NCI-H345 treated with DMSO at 0.1 percent for 48 hours (cell line): ENCODE measurements around the gene TLE4.
A peak's percentile ranks its signal among the peaks of the same experiment; 100 is the strongest.
"Not testable (repeated sequence)": the region's sequence is repeated elsewhere in the genome, so short reads cannot be mapped to it uniquely, and the experiment has no call there.

Experiments used
- DNase-seq: peaks from one replicate; lab custom pipeline; 2025; ENCODE audit not compliant: unreplicated experiment; lab: John Stamatoyannopoulos, UW

TLE4 gene

DNA sequence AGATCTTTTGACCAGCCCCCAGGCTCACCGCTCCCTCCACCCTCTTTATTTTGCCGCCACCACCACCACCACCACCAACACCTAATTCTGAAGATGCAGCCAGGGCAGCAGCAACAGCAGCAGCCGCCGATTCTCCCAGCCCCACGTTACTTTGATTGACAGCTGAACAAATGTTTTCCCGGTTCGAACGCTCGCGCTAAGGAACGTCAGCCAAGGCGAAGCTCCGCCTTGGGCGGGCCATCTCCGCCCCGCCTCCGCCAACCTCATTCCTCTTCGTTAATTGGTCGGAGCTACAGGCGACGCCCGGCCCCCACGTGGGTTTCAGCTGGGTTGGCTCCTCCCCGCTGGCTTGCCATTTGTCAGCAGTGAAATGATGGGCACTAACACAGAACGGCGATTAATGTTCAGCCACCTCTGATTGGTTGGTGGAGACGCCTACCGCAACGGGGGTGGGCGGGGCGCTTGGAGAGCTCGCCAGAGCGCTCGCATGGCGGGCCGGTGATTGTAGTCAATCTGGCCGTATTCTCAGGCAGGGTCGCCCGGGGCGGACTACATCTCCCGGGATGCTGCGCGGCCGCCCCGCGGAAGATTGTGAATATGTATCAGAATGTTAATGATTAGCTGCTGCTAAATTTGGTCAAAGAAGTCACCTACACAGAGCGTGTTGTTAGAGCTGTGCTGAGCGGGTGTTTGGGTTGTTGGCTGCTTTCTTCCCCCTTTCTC lies at the start of gene TLE4:
TSS of gene TLE4 (plus strand) at position 657 of the 723 bp plus-strand sequence. CDS start 826 bp downstream, outside the sequence.
- DNase-seq, result peak; percentile 99

DNA sequence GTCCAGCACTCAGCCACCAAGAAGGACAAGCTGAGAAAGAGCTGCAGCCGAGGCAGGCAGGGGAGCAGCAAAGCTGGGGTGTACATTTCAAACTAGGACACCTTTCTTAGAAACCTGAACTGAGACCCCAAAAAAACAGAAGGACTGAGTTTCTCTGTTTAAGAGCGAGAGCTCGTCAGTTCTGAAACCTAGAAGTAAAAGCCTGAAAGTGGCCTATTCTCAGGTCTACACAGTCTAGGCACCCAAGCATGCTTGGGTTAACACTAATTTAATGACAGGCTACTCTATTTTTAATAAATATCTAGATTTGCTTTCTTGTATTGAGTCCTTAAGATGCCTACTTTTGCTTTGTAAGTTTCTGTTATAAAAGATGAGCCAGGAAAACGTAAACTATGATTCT lies 49.0 kb upstream of the TLE4 start:
- no peak for DNase-seq

DNA sequence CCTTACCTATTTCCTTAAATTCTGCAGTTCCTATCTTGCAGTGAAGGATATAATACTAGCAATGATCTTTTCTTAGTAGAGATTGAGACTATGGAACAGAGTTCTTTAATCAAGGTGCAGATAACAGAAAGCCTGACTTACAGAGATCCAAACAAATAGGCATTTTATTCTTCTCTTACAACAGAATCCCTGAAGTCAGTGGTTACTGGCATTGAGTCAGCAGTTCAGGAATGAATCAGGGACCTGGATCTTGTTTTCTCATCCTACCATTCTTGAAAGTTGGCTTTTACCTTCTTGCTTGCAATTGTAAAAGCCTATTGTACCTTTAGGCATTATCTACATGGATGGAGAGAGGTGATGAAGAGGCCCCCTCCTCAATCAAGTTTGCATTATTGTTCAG lies 47.5 kb upstream of the TLE4 start:
- no peak for DNase-seq

DNA sequence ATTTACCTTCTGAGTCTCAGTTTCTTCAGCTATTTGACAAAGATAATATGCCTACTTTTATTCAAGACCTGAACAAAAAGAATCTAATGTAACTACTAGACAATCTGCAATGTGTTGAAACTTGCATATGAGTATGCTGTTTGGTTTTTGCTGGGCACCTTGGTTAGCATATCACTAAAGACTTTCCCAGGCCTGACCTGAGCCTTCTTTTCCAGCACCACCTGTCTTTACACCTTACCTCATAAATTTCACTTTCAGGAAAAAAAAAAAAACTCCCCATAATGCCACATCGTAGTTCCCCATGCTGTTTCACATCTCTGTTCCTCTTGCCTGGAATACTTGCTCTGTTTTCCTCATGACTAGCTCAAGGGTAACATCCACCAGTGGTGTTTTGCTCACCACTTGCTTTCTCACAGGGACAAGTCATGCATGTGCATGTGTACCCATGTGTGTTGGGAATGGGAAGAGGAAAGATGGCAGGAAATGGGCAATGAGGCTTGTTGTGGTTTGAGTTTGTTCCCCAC lies 45.6 kb upstream of the TLE4 start:
- DNase-seq, result no peak

DNA sequence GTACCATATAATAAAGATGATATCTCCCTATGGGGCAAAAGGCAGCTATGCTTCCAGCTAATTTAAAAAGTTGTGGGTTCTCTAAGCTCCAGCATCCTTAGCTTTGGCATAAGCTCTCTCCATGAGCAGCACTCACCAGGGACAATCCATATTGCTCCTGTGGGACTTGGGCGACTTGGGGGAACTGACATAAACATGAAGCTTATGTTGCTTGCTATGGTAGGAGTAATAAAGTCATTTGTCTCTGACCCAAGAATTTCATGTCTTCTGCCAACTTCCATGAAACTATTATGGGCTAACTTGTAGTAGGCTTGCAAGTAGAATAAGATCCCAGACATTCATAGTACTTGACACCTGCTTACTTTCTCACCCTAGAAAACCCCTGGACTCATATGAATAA lies 36.2 kb upstream of the TLE4 start:
- no peak for DNase-seq

DNA sequence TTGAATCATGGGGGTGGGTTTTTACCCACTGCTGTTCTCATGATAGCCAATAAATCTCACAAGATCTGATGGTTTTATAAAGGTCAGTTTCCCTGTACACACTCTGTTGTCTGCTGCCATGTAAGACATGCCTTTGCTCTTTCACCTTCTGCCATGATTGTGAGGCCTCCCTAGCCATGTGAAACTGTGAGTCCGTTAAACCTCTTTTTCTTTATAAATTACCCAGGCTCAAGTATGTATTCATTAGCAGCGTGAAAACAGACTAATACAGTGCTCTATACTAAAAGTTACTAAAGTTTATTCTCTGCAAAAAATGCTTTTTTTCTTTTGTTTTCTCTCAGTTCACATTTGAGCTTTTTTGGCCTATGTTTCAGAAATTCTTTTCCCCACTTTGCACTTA lies 33.9 kb upstream of the TLE4 start:
- no peak for DNase-seq

DNA sequence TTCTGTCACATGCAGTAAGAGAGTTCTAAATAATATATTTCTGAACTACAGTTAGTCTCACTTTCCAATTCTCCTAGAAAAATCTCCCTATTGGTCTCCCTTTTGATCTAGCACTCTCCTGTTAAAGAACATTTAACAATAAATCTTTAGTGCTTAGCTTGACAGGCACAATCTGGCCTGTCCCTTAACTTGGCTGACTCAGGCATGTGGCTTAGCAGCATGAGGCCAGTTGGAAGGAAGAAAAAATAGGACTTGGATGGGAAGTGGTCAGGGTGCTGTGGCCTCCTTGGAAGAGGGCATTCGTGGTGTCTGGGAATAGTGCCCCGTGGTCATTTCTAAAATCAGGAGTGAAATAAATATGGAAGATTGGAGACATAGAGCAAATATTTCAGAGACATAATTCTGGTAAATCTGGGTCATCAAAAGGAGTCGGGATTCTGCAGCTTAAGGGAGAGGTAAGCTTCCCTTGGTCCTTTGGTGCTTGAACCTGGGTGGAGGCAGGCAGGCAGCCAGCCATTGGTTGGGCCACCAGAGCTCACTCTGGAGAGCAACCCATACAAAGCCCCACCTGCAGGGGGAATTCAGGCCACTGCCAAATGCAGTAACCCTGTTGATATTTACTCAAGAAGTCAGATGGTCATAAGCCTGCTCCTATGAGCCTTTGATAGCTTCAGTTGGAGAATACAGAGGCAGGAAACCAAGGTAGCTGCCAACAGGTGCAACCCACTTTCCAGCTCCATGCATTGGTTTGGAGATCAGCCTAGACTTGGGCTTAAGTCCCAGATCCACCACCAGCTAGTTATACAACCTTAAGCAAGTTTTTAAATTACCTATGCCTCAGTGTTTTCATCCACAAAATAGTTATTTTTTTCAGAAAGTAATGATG lies 28.8 kb upstream of the TLE4 start:
- no peak for DNase-seq

DNA sequence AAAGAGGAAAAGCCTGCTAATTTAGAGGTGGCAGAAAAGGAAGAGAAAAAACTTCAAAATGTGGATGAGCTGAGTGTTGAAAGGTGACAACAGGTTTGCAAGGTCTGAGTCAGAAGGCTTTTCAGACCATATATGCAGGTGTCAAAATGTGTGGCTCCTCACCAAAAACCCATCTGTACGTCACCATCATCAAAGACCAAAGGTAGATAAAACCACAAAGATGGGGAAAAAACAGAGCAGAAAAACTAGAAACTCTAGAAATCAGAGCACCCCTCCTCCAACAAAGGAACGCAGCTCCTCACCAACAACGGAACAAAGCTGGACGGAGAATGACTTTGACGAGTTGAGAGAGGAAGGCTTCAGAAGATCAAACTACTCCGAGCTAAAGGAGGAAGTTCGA lies 27.4 kb upstream of the TLE4 start:
- DNase-seq, result not testable (repeated sequence)

DNA sequence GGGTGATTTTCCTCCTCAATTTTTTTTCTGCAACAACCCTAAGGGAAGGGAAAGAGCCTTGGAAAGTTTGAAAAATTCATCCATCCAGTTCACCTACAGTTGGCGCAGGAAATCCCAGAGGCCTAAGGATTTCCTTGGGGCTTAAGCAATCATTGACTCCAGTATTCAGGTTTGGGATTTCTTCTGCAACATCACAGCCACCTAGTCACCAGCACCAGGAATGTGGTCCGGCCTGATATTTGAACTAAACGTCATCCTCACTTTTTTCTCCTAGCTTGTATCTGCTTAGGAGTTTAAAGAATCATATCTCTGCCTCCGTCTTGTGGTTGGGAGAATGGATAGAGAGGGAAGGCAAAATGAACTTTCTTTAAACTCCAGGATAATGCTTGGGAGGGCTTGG lies 20.2 kb upstream of the TLE4 start:
- no peak for DNase-seq

DNA sequence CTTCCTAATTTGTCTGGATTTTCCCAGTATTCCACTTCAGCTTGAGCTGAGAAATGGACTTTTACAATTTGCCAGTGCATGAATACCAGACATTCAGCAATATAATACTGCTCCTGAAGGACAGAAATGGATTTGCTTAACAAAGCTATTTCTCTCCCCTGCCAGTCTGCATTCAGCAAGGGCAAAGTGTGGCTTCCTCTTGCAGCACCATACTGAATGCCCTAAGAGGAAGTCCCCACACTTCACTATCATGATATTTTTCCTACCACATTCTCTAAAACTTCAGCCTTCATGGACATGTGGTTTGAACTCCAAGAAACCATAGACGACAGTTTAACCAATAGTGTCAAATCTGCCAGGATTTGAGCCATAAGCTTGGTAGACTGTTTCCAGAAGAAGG lies 19.8 kb upstream of the TLE4 start:
- DNase-seq, result no peak

DNA sequence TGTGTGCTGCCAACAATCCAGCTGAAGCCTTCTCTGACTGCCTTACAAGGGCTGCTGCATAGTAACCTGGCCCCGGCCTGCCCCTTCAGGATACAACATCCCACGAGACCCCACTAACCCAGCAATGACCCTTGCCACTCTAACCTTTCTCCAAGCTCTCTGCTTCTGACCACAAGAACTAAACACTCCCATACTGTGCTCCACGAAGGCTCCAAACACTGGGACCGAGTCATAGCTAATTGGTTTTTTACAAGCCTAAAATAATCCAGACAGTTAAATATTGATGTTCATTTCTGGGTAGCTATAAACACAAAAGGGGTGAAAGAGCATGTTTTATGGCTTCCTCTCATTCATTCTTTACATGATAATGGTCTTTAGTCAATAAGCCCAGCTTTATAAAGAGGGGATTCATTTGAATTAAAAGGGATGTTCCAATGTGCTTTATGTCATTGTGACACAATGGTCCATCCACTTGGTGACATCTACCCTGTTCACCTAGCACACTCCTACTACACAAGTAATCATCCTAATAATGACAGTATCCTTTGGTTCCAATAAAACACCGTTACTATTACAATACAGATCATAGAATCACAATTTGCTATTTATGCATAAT lies 16.2 kb upstream of the TLE4 start:
- no peak for DNase-seq

DNA sequence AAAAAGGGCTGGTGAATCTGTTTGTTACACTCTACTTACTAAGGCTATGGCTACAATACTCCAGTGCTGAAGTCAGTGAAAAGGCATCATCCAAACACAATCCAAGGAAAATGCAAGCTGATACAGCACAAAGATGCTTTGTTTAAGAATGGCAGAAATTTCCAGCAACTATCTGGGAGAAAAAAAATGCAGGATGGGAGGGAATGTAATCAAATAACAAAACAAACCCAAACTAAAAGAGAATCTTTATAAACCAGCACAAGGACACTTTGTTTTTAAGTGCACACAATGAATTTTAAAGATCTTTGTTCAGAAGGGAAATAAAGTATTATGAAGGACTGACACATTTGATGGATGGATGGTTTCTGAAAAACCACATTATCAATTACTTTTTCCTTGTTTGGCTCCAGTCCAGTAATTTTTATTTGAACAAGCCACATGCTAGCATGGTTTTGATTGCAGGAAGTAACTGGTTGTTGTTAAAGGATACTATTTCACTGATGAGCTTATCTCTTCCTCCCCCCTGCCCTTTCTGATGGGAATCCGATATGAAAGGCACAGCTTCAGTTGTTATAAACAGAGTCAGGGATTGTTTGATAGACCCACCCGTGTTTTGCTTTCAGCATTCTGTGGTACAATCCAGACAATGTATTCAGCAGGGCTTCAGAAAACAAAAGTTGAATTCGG lies 12.1 kb upstream of the TLE4 start:
- DNase-seq, result peak; percentile 22

DNA sequence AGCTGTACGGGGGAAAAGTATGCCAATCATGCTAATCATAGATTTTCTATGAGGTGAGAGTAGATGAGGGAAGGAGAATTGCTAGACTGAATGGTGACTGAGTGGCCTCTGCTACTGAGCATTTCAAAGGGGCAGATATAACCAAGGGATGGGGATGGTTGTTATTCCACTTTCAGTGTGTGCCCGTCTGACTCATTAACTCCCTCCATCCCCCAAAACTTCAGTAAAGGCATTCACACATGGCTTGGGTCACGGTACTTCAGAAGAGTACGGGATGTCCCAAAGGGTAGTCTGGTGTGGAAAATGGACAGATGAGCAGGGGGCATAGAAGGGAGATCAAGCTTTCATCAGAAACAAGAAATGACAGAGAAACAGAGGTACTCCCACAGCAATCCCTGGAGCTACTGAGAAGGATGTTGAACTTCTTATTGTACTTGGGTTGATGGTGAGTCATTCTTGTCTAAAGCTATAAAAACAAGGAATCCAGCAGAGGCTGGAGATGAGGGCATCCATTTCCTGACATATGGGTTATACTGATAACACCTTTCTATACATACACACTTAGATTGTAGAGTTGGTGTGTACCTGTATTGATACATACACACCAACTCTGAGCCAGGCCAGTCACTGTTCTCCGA lies 8.9 kb upstream of the TLE4 start:
- DNase-seq, result no peak

DNA sequence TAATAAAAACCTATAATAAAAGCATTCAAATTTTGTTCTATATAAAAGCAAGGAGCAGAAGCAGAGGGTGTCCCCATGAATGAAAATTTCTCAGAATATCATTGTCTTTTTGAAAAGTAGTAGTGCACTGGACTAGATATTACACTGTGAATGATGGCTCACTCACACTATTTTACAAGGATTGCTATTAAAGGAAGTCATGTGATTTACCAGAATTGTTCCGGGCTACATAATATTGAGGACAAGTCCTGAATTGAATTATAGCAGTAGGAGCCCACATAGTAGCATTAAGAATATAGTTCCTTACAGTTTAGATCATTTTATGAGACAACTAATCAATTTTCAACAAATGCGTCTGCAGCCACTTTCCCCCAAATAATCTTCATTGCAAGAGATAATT lies 7.7 kb upstream of the TLE4 start:
- no peak for DNase-seq

DNA sequence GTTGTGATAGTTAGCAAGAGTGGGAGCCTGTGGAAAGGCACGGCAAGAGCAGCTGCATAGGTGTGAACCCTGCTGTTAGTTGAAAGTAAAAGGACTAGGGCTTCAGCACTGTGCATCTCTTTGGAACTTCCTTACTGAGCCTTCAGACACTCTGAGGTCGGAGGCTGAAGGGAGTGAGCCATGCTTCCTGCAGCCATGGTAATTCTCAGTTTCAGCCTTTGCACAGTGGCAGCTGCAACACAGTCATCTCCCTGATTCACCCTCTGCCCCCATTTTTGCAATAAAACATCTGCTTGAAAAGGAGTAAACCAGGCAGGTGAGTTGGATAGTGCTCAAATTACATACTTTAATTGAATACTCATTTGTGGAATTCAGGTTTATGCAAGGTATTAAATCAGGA lies 6.5 kb upstream of the TLE4 start:
- DNase-seq, result no peak

DNA sequence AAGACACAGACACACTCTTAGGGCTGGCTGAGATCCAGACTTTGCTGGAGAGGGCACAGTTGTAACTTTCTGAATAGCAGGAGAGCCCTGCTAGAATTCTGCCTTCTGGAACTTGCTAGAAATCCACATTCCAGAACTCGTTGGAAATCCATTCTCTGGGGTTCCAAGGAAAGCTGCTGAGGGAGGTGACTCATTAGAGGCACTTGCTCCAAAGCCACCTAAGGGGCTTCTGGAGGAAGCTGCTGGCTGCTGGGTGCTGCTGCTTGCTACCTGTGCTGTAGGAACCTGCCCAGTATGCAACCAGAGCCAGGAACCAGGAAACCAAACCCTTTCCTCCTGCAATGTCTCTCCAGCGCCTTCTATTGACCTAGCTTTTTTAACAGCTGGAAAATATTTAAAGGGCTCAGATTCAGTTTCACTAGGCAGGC lies 4.1 kb upstream of the TLE4 start:
- DNase-seq, result no peak

DNA sequence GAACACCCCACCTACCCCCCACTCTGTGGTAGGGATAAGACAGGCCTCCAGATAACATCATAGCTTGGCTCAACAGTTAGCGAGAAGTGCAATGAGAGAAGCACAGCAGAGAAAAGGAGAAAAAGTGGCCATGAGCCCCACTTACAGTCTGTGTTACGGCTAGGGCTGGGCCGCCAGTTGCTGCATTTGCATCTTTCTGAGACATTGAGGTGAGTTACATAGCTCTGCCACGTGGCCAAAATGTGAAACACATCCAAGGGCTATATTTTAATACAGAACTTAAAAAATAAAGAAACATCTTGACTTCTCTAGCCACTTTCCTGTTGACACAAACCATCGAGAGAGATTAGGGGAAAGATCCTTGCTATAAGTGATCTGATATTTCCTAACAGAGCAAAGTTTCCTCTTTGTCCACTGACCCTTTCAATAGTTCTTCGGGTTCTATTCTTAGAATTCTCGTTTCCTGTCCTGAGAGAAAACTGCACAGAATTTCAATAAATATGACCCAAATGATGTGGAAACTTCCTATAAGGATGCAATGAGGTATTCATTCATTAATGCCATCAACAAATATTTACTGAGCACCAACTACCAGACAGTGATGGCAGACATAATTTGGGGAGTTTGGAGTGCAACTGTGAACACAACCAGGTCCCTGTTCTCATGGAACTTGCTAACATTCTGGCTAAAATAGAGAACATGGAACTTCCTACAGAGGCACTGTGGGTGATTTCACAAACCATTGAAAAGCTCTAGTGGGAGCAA lies 3.2 kb upstream of the TLE4 start:
- DNase-seq, result no peak

DNA sequence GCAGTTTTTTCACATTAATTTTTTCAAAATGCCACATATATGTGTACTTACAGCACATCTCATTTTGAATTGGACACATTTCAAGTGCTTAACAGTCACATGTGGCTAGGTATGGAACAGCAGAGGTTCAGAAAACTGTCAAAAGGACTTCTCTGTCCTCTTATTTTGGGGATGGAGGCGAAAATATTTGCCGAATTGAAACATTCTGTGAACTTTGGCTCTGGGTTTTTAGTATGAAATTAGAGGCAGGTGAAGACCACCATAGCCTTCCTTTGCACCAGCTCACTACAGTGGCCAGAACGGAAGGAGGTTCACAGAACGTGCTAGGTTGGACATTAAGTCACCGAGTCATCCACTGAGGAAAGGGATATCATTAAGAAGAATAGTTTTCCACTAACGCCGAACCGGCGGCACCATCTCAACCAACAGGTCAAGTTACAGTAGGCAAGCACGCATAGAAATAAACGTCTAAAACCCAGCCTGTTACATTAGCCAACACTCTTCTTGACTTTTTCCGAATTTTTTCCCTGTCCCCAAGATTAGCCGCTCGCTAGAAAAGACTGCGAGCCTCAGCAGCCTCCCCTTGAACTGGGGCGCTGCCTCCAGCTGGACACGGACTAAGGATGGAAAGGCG lies 1.8 kb upstream of the TLE4 start:
- no peak for DNase-seq
